Right ventricle myocardium superior (tissue), 1 donor: ENCODE data around the gene TSC22D1. TPM values are rescaled to one million over a fixed set of nuclear protein-coding genes. Genes with fewer than 3 reads are reported as not detected.

ENCODE experiments used
- ATAC-seq: fragments of 200-7000 bp; cut with Tn5 transposase; one replicate; pipeline ENCODE4 v1.9.1; 2020; ENCODE audit warnings: mild to moderate bottlenecking; ENCODE audit not compliant: poor library complexity
- DNase-seq: peaks from one replicate; pipeline ENCODE4 v3.0.0-alpha.2; 2020
- intact Hi-C: fragments of 100-400 bp; cut with DNase I; formaldehyde crosslinking; loops from one replicate; pipeline ENCODE4 v1.11.2; 2022
- total RNA-seq: library from RNA; stranded (reverse); fragmentation: NEBNext Ultra II Directional; extraction: Animal tissue kit (Norgen Biotek cat#: 25700); gene quantifications from one replicate; pipeline ENCODE4 v1.2.1, GENCODE V29; 2021
- donor health status: DM: no; HTN: yes; CAD: no; lungs with severe emphysema.

Gene TSC22D1
- total RNA-seq, 1 donor from 2014 or later = 223 TPM

DNA sequence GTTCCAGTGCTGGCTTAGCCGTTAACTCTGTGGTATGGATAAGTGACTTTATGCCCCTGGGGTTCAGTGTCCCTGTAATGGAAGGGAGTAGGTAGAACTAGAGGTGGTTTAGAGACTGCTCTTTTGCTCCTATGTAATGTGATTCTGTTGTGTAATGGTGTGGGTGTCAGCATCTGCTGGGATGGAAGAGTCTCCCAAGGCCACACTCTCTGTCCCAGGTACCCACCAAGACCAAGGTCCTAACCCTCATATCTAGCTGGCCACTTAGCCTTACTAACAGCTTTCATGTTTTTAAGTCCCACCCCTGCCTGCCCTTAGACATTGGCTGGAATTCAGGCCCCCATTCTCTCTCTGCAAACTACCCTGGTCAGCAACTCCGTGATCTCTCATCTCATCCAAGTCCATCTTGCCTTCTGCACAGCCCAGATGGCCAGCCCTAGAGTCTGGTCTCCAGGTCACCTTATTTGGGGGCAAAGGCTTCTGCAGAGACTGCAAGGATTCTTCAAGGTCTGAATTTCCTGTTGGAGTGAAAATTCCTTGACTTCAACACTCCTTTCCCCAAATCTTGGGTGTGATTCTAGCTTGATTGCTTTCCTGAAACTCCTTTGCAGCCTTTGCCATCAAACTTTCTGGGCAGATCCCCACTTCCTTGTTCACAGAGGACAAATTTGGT is 154.1 kb downstream of the TSC22D1 start:
- ATAC-seq (no peak), DNase-seq (no peak)
- intact Hi-C loops = no loop called here

DNA sequence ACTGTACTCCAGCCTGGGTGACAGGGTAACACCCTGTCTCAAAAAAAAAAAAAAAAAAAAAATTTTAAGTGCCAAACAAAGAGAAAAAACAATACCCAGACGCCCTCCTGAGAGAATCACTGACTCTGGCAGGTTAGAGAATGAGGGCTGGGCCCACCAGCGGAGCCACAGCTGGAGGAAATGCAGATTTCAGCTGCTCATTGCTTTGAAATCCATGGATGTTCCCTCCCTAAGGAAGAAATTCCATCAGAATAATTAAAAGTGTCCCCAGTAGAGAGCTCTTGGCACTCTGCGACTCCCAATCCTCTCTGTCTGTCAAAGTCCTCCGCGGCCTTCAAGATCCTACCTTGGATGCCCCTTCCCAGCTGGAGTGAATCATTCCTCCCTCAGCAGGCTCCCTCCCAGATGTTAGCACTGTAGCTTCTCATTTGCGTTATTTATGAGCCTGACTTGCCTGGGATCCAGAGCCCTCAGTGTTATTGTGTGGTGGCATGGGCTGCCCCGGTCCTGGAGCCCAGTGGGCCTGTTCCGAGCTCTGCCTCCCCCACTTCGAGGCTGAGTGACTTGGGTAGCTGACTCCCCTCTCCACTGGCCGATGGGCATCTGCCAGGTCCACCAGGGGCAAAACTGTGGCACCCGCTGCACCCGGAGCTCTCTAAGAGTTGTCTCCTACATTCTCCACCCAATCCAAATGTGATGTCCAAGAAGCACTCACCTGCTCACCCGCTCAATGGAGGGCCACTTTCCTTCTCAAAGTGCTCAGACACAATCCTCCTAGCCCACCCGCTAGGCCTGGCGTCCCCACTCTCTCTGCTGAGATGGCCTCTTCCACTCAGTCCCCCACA is 155.5 kb downstream of the TSC22D1 start:
- intact Hi-C loops = no loop called here
- no peak for DNase-seq
- ATAC-seq = no peak

DNA sequence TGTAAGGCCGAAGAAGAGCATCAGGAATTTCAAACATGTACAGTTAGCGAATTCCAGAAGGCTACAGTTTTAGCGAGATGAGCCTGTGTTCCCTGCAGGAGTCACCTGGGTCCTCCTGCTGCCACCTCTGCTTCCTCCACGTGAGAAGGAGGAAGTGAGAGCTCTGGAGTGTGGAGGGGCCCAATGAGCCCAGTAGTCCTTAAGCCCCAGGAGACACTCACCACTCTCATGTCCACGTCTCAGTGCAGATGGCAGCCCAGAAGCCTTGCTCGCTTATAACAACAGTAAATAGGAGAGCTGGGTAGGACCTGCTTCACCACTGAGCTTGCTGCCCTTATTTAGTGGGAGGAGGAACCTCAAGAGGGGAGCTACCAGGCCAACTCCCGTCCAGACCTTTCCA is 158.3 kb downstream of the TSC22D1 start:
- intact Hi-C loops = no loop called here
- ATAC-seq = no peak
- DNase-seq = no peak

DNA sequence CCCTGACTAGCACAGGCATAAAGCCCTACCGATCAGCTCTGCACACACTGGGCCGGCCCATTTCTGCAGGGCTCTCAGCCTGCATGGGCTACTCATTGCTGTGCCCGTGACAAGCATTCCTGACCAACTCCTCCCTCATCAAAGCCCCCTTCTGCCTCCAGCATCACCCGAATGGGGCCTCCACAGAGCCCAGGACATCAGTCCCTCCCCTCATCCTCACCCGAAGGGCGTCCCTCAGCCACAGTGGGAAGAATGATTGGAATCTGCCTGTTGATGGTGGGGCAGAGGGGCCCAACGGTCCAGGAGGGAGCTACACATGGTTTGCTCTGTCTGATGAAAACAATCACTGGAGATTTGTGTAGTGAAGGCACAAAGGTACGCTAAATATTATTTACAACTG is 158.7 kb downstream of the TSC22D1 start:
- ATAC-seq = no peak

DNA sequence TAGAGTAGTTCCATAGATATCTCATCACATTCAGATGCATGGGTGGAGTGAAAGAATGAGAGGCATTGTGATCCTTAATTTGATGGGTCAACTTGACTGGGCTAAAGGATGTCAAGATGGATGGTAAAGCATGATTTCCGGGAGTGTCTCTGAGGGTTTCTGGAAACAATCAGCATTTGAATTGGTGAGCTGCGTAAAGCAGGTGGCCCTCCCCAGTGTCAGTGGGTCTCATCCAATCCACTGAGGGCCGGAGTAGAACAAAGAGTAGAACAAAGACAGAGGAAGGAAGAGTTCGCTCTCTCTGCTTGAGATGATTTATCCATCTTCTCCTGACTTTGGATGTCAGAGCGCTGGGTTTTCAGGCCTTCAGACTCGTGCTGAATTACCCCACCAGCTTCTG is 159.4 kb downstream of the TSC22D1 start:
- no peak for DNase-seq
- intact Hi-C loops = no loop called here
- no peak for ATAC-seq

More for the DNA sequence above, 158.7 kb downstream of the TSC22D1 start:
- DNase-seq = no peak
- intact Hi-C loops = no loop called here

DNA sequence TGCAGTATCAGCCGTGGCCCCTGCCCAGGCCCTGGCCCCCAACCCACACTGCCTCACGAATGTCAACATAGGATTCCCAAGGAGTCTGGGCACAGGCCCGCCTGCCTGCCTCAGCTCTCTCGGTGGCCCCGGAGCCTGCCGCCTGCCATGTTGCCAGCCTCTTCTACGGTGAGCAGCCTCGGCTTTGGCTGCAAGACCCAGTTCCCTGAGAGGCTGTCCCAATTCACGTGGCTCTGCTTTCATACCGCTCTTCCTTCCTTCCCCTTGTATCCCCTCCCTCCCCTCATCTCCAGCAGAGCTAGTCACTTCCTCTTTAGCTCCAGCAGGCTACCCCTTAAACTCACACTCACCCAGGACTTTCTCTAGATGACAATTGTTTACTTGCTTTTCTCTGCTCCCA is 159.8 kb downstream of the TSC22D1 start:
- DNase-seq (no peak), ATAC-seq (no peak)

DNA sequence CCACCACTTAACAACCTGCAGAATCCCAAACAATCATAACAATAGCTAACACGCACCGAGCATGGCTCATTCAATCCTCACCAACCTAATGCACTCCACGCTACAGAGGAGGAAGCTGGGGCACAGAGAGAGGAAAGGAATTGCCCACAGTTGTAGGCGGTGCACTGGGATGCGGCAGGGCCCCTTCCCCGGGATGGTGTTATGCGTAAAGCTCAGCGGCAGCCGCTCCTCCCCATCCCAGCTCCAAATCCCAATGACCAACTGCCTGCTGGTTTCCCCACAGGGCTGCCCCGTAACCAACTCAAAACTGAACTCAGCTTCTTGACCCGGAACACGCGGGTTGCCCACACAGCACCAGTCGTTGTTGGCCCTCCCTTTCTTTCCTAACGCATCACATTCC is 160.3 kb downstream of the TSC22D1 start:
- no peak for DNase-seq
- intact Hi-C loops = no loop called here
- no peak for ATAC-seq

More for the DNA sequence above, 159.8 kb downstream of the TSC22D1 start:
- intact Hi-C loops = no loop called here

DNA sequence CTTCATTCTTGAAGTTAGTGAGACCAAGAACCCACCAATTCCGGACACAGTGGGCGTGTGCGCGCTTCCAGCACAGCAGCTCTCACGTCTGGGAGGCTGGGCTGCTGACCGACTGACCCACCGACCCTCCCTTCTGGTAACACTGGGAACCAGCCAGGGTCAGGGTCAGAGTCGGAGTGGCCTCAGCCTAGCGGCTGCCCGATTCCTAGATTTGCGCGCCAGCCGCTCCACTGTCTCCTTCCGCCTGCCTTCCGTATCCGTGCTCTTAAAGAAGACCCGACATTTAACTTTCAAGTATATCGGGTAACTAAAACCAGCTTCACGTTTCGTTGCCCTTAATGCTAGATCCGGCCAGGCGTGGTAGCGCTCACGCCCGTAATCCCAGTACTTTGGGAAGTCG is 161.4 kb downstream of the TSC22D1 start:
- intact Hi-C loops = no loop called here
- no peak for DNase-seq
- no peak for ATAC-seq

DNA sequence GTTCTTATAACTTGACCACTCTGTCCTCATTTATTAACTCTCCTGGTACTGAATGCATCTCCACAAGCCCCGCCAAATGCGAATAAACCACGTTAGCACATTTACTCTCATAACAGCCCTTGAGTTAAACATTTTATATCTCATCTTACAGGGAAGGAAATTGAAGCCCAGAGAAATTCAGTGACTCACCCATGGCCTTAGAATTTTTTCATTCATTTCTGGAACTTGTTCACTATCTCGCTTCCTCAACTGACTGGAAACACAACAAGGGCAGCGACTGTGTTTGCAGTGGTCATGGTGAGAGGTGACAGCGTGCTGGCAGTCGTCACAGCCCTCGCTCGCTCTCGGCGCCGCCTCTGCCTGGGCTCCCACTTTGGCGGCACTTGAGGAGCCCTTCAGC is 163.0 kb downstream of the TSC22D1 start:
- intact Hi-C loops = no loop called here

DNA sequence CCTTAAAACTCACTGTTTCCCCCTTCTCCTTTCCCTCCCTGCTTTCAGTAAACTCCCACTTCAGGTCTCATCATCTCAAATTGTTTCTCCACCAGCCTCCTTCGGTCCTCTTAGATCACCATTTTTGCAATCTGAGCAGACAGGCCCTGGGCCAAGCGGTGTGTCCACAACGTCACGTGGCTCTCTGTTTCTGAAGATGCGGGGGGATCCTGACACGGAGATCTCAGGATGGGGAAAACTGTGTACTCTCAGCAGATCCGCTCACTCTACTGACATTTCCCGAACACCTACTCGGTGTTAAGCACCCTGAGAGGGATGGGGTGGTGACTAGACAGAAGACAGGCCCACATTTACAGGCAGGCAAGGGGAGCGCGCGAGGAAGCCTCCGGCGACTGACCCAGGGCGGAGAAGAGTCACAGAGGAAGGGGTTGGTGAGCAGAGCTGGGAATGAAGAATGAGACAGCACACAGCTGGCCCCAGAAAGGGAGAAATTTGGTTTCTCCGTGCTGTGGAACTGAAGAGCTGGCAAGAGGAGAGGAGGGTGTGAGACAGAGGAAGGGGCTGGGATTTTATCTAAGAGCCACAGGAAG is 163.7 kb downstream of the TSC22D1 start:
- intact Hi-C loops = no loop called here
- ATAC-seq (no peak), DNase-seq (no peak)

More for the DNA sequence above, 163.0 kb downstream of the TSC22D1 start:
- DNase-seq (no peak), ATAC-seq (no peak)

DNA sequence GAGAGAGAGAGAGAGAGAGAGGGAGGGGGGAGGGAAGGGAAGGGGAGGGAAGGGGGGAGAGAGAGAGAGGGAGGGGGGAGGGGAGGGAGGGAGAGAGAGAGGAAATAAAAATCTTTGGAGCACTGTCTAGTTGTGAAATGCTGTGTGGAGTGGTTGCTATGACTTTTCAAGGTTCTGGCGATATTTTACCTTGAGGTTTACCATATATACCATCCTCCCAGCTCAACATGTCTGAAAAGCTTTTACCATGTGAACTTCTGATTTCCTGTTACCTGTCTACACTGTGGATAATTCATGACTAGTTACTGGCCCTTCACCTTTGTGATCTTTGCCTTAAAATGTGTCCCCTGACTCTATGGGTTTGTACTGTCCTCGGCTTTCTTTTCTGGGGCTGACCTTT is 164.3 kb downstream of the TSC22D1 start:
- intact Hi-C loops = no loop called here
- no peak for ATAC-seq
- no peak for DNase-seq

DNA sequence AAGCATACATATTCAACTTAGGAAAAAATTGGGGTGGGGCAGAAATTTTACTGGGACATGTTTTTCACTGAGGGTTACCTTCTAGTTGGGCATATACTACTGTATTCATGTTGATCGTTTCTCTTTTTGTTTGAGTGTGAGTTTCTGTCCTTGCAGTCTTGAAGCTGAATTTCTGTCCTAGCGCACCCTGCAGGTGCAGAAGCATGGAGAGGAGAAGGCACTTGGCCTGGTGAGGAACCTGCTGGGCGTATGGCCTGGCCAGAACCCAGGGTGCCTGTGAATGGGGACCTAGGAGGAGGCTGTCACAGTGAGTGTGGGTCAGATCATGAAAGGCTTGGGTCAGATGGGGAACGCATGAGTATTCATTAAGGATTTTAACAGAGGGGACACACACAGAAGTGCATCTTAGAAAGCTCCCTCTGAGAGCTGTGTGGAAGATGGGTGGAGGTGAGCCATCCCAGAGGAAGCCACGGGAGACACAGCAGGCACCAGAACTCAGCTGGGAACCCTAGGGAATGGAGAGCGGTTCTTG is 165.7 kb downstream of the TSC22D1 start:
- DNase-seq = no peak
- intact Hi-C loops = no loop called here

DNA sequence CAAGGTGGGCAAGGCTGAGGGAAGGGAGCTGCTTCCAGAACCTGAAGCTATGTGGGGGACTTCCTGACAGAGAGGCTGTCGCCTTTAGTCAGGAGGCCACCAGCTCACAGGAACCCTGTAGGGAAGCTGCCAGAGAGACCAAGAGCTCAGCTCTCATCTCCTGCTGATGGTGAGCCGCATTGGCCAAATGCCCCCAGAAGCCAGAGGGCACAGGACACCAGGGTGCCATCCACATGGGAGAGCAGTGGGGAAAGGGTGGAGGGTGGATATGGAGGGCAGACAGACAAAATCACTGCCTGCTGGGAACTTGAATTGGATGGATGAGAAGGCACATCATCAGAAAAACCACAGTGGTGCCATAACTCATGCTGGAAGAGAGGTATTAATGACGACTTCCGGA is 166.5 kb downstream of the TSC22D1 start:
- no peak for ATAC-seq
- DNase-seq = no peak
- intact Hi-C loops = no loop called here

More for the DNA sequence above, 165.7 kb downstream of the TSC22D1 start:
- ATAC-seq = no peak

DNA sequence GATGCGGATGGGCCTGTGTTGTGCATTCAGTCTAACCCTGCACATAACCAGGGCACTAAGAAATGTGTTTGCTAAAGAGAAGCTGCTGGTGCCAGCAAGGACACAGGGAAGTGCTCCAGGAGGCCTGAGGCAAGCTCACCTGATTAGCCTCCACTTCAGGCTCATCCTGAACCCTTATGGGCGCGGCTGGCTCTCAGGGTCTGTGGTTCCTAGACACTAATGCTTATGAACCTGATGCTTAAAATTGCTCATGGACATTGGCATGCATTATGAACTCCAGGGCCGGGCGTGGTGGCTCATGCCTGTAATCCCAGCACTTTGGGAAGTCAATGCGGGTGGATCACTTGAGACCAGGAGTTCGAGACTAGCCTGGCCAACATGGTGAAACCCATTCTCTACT is 168.2 kb downstream of the TSC22D1 start:
- DNase-seq = no peak
- intact Hi-C loops = no loop called here

DNA sequence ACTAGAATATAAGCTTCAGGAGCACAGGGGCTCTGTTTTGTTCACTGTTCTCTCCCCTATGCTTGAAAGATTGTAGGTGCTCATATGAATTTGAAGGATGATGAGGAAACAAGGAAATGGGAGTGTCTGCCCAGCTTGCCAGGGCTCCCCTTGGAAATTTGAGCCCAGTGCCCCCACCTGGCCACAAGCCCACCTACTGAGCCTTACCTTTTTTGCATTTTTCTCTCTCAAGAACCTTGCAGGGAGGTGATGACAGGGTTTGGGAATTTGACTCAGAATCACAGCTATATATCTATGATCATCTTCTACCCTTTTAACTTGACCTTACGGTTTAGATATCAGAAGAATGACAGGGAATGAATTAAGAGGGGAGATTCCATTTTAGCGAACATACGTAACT is 168.8 kb downstream of the TSC22D1 start:
- intact Hi-C loops = no loop called here
- no peak for ATAC-seq
- DNase-seq = no peak

More for the DNA sequence above, 168.2 kb downstream of the TSC22D1 start:
- ATAC-seq = no peak

DNA sequence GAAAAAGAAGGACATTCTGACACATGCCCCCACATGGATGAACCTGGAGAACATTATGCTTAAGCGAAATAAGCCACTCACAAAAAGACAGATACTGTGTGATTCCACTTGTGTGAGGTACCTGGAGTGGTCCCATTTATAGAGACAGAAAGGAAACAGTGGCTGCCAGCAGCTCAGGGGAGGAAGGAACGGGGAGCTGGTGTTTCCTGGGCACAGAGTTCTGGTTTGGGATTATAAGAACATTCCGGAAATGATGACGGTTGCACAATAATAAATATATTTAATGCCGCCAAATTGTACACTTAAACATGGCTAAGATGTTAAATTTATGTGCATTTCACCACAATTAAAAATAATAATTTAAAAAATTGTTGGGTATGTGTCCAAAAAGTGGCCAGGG is 169.5 kb downstream of the TSC22D1 start:
- ATAC-seq (no peak), DNase-seq (no peak)
- intact Hi-C loops = no loop called here

DNA sequence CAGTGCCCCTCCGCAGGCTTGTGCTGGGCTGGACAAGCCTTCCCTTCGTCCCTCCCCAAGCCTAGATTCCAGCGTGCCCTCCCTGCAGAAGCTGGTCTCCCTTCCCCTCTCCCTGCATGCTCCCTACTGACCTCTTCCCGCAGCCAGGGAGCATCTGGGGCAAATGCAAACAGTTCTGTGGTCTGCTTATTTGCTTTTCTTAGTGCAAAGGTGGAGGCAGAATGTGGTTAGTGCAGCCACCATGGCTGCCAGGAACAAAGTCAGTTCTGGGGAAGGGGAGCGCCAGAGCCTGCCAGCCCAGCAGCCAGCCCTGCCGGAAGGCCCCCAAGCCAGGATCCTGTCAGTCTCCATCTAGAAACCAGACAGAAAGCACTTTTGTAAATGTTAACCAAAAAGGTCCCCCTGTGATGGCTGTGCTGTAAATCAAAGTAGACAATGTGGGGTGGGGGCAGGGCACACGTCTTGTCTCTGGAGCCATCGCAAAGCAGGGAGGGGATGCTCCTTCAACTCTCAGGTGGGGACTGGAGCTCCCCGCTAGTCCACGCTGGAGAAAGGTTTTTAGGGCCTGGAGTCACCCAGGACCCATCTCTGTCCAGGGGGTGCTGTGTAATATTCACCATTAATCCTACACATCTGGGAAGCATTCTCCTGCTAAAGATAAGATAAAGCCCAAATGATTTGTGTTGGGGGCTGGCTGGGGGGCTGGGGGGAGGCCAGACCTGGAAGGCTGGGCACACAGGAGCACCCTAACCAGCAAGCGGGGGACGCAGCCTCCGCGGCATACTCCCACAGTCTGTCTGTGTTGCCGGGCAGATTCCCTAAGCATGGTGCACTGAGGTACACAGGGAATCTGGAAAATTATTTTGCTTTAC is 171.6 kb downstream of the TSC22D1 start:
- ATAC-seq (no peak), DNase-seq (no peak)
- intact Hi-C loops = no loop called here

DNA sequence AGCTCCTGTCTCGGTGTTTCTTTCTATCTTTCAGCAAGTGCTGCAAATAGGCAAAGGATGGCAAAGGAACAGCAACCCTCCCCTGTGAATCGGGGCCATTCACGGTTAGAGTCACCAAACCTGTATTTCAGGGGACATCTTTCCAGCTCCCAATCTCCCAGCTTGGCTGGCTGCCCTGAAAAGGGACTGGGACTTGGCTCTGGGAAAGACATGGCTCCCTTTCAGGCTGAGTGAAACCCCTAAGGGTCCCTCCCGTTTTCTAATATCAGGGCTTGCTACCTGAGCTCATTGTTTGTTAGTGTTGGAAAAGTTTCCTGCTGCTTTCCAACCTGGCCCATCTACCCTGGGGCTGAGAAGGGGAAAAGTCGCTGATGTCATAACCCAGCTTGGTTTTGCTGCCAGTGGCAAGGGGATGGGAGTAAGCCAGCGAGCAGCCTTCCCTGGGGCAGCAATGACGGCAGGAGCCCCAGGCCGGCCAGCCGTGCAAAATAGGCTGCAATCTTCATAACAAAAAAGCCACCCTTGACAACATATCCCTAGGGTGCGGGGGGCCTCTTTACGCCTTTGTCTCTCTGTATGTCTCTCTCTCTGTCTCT is 172.6 kb downstream of the TSC22D1 start:
- ATAC-seq = peak; percentile 37
- DNase-seq = no peak
- intact Hi-C loops = no loop called here
